Hepatocyte (in vitro differentiated cells): ENCODE data around the gene INPP5D.

Source experiments
- CTCF ChIP-seq: fragments of 200-600 bp; sonication (generic); IDR thresholded peaks from 2 replicates; pipeline ENCODE4 v1.5.1; 2016; ENCODE audit warnings: antibody characterized with exemption, mild to moderate bottlenecking; ENCODE audit not compliant: poor library complexity
- EZH2 ChIP-seq: fragments of 200-600 bp; sonication (generic); IDR thresholded peaks from 2 replicates; pipeline ENCODE4 v1.6.1; 2016; ENCODE audit warnings: antibody characterized with exemption, mild to moderate bottlenecking, borderline replicate concordance
- EZH2phosphoT487 ChIP-seq: fragments of 200-600 bp; sonication (generic); IDR thresholded peaks from one replicate; pipeline ENCODE4 v1.6.1; 2018; ENCODE audit warnings: antibody characterized with exemption, mild to moderate bottlenecking, low read depth, moderate library complexity; ENCODE audit not compliant: unreplicated experiment, severe bottlenecking

DNA sequence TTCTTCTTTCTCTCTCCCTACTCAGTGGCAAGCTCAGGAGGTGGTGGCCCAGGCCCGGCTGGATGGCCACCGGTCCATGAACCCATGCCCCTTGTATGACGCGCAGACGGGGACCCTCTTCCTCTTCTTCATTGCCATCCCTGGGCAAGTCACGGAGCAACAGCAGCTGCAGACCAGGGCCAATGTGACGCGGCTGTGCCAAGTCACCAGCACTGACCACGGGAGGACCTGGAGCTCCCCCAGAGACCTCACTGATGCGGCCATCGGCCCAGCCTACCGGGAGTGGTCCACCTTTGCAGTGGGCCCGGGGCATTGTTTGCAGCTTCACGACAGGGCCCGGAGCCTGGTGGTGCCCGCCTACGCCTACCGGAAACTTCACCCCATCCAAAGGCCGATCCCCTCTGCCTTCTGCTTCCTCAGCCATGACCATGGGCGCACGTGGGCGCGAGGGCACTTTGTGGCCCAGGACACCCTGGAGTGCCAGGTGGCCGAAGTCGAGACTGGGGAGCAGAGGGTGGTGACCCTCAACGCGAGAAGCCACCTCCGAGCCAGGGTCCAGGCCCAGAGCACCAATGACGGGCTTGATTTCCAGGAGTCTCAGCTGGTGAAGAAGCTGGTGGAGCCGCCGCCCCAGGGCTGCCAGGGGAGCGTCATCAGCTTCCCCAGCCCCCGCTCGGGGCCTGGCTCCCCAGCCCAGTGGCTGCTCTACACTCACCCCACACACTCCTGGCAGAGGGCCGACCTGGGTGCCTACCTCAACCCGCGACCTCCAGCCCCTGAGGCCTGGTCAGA, 25.9 kb upstream of the INPP5D start:
- TF ChIP-seq CTCF (no peak), EZH2 (no peak), EZH2phosphoT487 (no peak)
